Measurements from ENCODE around the gene CPSF4. TPM values are rescaled to one million over a fixed set of nuclear protein-coding genes. Genes with fewer than 3 reads are reported as not detected.
A peak's percentile ranks its signal among the peaks of the same experiment; 100 is the strongest.
"Not testable (repeated sequence)": the region's sequence is repeated elsewhere in the genome, so short reads cannot be mapped to it uniquely, and the experiment has no call there.

Gene CPSF4
- total RNA-seq, 3 donors from 2014 or later, result 85.8 to 99.9 (median 86.9) TPM

- ATAC-seq (no peak), DNase-seq (no peak)
- Mint-ChIP-seq H3K4me3 (no peak overlapping the region), H3K36me3 (ENCODE audit: insufficient read depth) (peaks cover 35% of the 10 kb centered on the region), H3K27me3 (ENCODE audit: low read depth) (no peaks in the 10 kb centered on the region), H3K4me1 (ENCODE audit: low read depth) (peaks cover 3% of the 10 kb centered on the region), H3K9me3 (no peaks in the 10 kb centered on the region)
Observed at GRCh38 chr7:99420986-99421385, 17.8 kb upstream of the CPSF4 start.

GRCh38 chr7:99422186-99422585 lies 16.6 kb upstream of the CPSF4 start:
- H3K4me3 Mint-ChIP-seq, result no peak overlapping the region
- ATAC-seq (no peak), DNase-seq (no peak)
- peaks cover 2% of the 10 kb centered on the region for H3K4me1 Mint-ChIP-seq (ENCODE audit: low read depth)
- H3K9me3 Mint-ChIP-seq, result no peaks in the 10 kb centered on the region
- peaks cover 32% of the 10 kb centered on the region for H3K36me3 Mint-ChIP-seq (ENCODE audit: insufficient read depth)
- H3K27me3 Mint-ChIP-seq (ENCODE audit: low read depth), result no peaks in the 10 kb centered on the region

- no peak overlapping the region for H3K4me3 Mint-ChIP-seq
- ATAC-seq (no peak), DNase-seq (no peak)
- H3K4me1 Mint-ChIP-seq (ENCODE audit: low read depth), result no peaks in the 10 kb centered on the region
- no peaks in the 10 kb centered on the region for H3K9me3 Mint-ChIP-seq
- peaks cover 29% of the 10 kb centered on the region for H3K36me3 Mint-ChIP-seq (ENCODE audit: insufficient read depth)
- H3K27me3 Mint-ChIP-seq (ENCODE audit: low read depth), result no peaks in the 10 kb centered on the region
Observed at GRCh38 chr7:99422625-99423024, 16.1 kb upstream of the CPSF4 start.

- no peaks in the 10 kb centered on the region for H3K4me1 Mint-ChIP-seq (ENCODE audit: low read depth)
- ATAC-seq, result no peak
- no peak overlapping the region for H3K4me3 Mint-ChIP-seq
- DNase-seq, result no peak
- H3K27me3 Mint-ChIP-seq (ENCODE audit: low read depth), result no peaks in the 10 kb centered on the region
- H3K9me3 Mint-ChIP-seq, result no peaks in the 10 kb centered on the region
- H3K36me3 Mint-ChIP-seq (ENCODE audit: insufficient read depth), result peaks cover 12% of the 10 kb centered on the region
Observed at GRCh38 chr7:99424932-99425730, 13.6 kb upstream of the CPSF4 start.

GRCh38 chr7:99428972-99429566 lies 9.7 kb upstream of the CPSF4 start:
- ATAC-seq, result no peak
- no peaks in the 10 kb centered on the region for H3K9me3 Mint-ChIP-seq
- no peak for DNase-seq

GRCh38 chr7:99429756-99430155 lies 9.0 kb upstream of the CPSF4 start:
- peaks cover 10% of the 10 kb centered on the region for H3K36me3 Mint-ChIP-seq (ENCODE audit: insufficient read depth)
- H3K27me3 Mint-ChIP-seq (ENCODE audit: low read depth), result no peaks in the 10 kb centered on the region
- no peaks in the 10 kb centered on the region for H3K9me3 Mint-ChIP-seq
- no peak for ATAC-seq
- H3K4me1 Mint-ChIP-seq (ENCODE audit: low read depth), result no peaks in the 10 kb centered on the region
- no peak overlapping the region for H3K4me3 Mint-ChIP-seq
- DNase-seq, result no peak

More at GRCh38 chr7:99428972-99429566, 9.7 kb upstream of the CPSF4 start:
- H3K4me1 Mint-ChIP-seq (ENCODE audit: low read depth), result no peaks in the 10 kb centered on the region
- peaks cover 10% of the 10 kb centered on the region for H3K36me3 Mint-ChIP-seq (ENCODE audit: insufficient read depth)
- no peak overlapping the region for H3K4me3 Mint-ChIP-seq
- H3K27me3 Mint-ChIP-seq (ENCODE audit: low read depth), result no peaks in the 10 kb centered on the region

- H3K4me3 Mint-ChIP-seq; ATAC-seq; H3K36me3 Mint-ChIP-seq (ENCODE audit: insufficient read depth): not testable (repeated sequence)
Observed at GRCh38 chr7:99431756-99432540, 6.8 kb upstream of the CPSF4 start.

GRCh38 chr7:99433158-99433557 lies 5.6 kb upstream of the CPSF4 start:
- peaks cover 8% of the 10 kb centered on the region for H3K36me3 Mint-ChIP-seq (ENCODE audit: insufficient read depth)
- no peak for ATAC-seq

More at GRCh38 chr7:99431756-99432540, 6.8 kb upstream of the CPSF4 start:
- H3K27me3 Mint-ChIP-seq (ENCODE audit: low read depth); H3K9me3 Mint-ChIP-seq; H3K4me1 Mint-ChIP-seq (ENCODE audit: low read depth); DNase-seq: not testable (repeated sequence)

GRCh38 chr7:99437946-99438572 lies 684 bp upstream of the CPSF4 start:
- Mint-ChIP-seq H3K4me3 (peak overlapping the region; percentile 97), H3K36me3 (ENCODE audit: insufficient read depth) (peaks cover 6% of the 10 kb centered on the region), H3K27me3 (ENCODE audit: low read depth) (no peaks in the 10 kb centered on the region), H3K9me3 (no peaks in the 10 kb centered on the region), H3K4me1 (ENCODE audit: low read depth) (peaks cover 28% of the 10 kb centered on the region)
- no peak for DNase-seq
- ATAC-seq, result peak in 1 of 2 donors; percentile 19

More at GRCh38 chr7:99433158-99433557, 5.6 kb upstream of the CPSF4 start:
- no peak for DNase-seq
- H3K4me3 Mint-ChIP-seq, result no peak overlapping the region
- H3K9me3 Mint-ChIP-seq, result no peaks in the 10 kb centered on the region
- H3K4me1 Mint-ChIP-seq (ENCODE audit: low read depth), result peaks cover 4% of the 10 kb centered on the region
- no peaks in the 10 kb centered on the region for H3K27me3 Mint-ChIP-seq (ENCODE audit: low read depth)

GRCh38 chr7:99440195-99440594 lies 1.5 kb downstream of the CPSF4 start:
- Mint-ChIP-seq H3K4me1 (ENCODE audit: low read depth) (peaks cover 33% of the 10 kb centered on the region), H3K4me3 (peak overlapping the region; percentile 97), H3K9me3 (no peaks in the 10 kb centered on the region), H3K27me3 (ENCODE audit: low read depth) (no peaks in the 10 kb centered on the region), H3K36me3 (ENCODE audit: insufficient read depth) (peaks cover 11% of the 10 kb centered on the region)
- ATAC-seq (no peak), DNase-seq (no peak)

- ATAC-seq (no peak), DNase-seq (no peak)
- Mint-ChIP-seq H3K27me3 (ENCODE audit: low read depth) (no peaks in the 10 kb centered on the region), H3K4me3 (no peak overlapping the region), H3K4me1 (ENCODE audit: low read depth) (peaks cover 12% of the 10 kb centered on the region), H3K36me3 (ENCODE audit: insufficient read depth) (peaks cover 18% of the 10 kb centered on the region), H3K9me3 (no peaks in the 10 kb centered on the region)
Observed at GRCh38 chr7:99446096-99446495, 7.4 kb downstream of the CPSF4 start.

GRCh38 chr7:99447943-99448342 lies 9.2 kb downstream of the CPSF4 start:
- Mint-ChIP-seq H3K4me3 (no peak overlapping the region), H3K9me3 (no peaks in the 10 kb centered on the region), H3K27me3 (ENCODE audit: low read depth) (no peaks in the 10 kb centered on the region), H3K4me1 (ENCODE audit: low read depth) (peaks cover 6% of the 10 kb centered on the region), H3K36me3 (ENCODE audit: insufficient read depth) (peaks cover 17% of the 10 kb centered on the region)
- no peak for DNase-seq
- ATAC-seq, result no peak

- ATAC-seq (no peak), DNase-seq (no peak)
- Mint-ChIP-seq H3K9me3 (no peaks in the 10 kb centered on the region), H3K4me3 (no peak overlapping the region), H3K4me1 (ENCODE audit: low read depth) (peaks cover 2% of the 10 kb centered on the region), H3K27me3 (ENCODE audit: low read depth) (no peaks in the 10 kb centered on the region), H3K36me3 (ENCODE audit: insufficient read depth) (peaks cover 16% of the 10 kb centered on the region)
Observed at GRCh38 chr7:99448855-99449254, 10.1 kb downstream of the CPSF4 start.

GRCh38 chr7:99449326-99449725 lies 10.6 kb downstream of the CPSF4 start:
- no peaks in the 10 kb centered on the region for H3K9me3 Mint-ChIP-seq
- ATAC-seq (no peak), DNase-seq (no peak)
- peaks cover 14% of the 10 kb centered on the region for H3K36me3 Mint-ChIP-seq (ENCODE audit: insufficient read depth)
- H3K4me1 Mint-ChIP-seq (ENCODE audit: low read depth), result peaks cover 2% of the 10 kb centered on the region
- H3K27me3 Mint-ChIP-seq (ENCODE audit: low read depth), result no peaks in the 10 kb centered on the region
- no peak overlapping the region for H3K4me3 Mint-ChIP-seq
